ENCODE results near the gene SLC35B4. TPM values are rescaled to one million over a fixed set of nuclear protein-coding genes. Genes with fewer than 3 reads are reported as not detected.

The SLC35B4 gene
- total RNA-seq, 1 donor from 2014 or later: 22.0 TPM

- Mint-ChIP-seq H3K4me1 (no peaks in the 10 kb centered on the region), H3K36me3 (ENCODE audit: low read depth) (no peaks in the 10 kb centered on the region), H3K27ac (no peak overlapping the region), H3K4me3 (no peak overlapping the region), H3K9me3 (peaks cover 2% of the 10 kb centered on the region), H3K27me3 (peaks cover 7% of the 10 kb centered on the region)
- POLR2A ChIA-PET: no interaction called here
- no peak for TF ChIP-seq CTCF (IDR thresholded peaks at IDR 0.05)
- ATAC-seq (ENCODE audit: low read depth) (no peak), DNase-seq (no peak)
- CTCF ChIA-PET: no interaction called here
- intact Hi-C loops (cut with micrococcal nuclease): no loop called here
These were observed 70.4 kb downstream of the SLC35B4 start for GRCh38 chr7:134246347-134246746.

- peaks cover 5% of the 10 kb centered on the region for H3K9me3 Mint-ChIP-seq
- TF ChIP-seq CTCF (IDR thresholded peaks at IDR 0.05): no peak
- H3K36me3 Mint-ChIP-seq (ENCODE audit: low read depth): no peaks in the 10 kb centered on the region
- H3K27me3 Mint-ChIP-seq: peaks cover 7% of the 10 kb centered on the region
- H3K4me3 Mint-ChIP-seq: no peak overlapping the region
- POLR2A ChIA-PET: no interaction called here
- DNase-seq: no peak
- H3K27ac Mint-ChIP-seq: no peak overlapping the region
- H3K4me1 Mint-ChIP-seq: no peaks in the 10 kb centered on the region
- ATAC-seq (ENCODE audit: low read depth): no peak
- intact Hi-C loops (cut with micrococcal nuclease): no loop called here
- CTCF ChIA-PET: no interaction called here
These were observed 71.5 kb downstream of the SLC35B4 start for GRCh38 chr7:134245253-134245652.

Other genes with a start within 250 kb of the SLC35B4 start
- gene LRGUK, start 189.6 kb downstream of the SLC35B4 start, total RNA-seq: 0.91 and 1.0 TPM in 2 replicates
- gene AKR1B1, start 142.2 kb upstream of the SLC35B4 start, total RNA-seq: 88.9 and 91.0 TPM in 2 replicates
- not detected in 2 replicates for gene AKR1B10, start 210.6 kb upstream of the SLC35B4 start, total RNA-seq
- not detected in 2 replicates for gene AKR1B15, start 232.2 kb upstream of the SLC35B4 start, total RNA-seq

All from activated B cell treated with CpG ODN at 0.5 μM for 24 hours (primary cell).